Osteocyte (in vitro differentiated cells): Measurements from ENCODE around the gene TGM4. TPM values are rescaled to one million over a fixed set of nuclear protein-coding genes. Genes with fewer than 3 reads are reported as not detected.

Source experiments
- DNase-seq: peaks from one replicate; pipeline ENCODE4 v3.0.0; 2021; ENCODE audit warnings: mixed read lengths; ENCODE audit not compliant: unreplicated experiment; ENCODE audit errors: extremely low spot score
- H3K27ac Mint-ChIP-seq: one replicate; pipeline ENCODE4 v1.8.0; 2021; ENCODE audit warnings: mild to moderate bottlenecking, mixed read lengths; ENCODE audit not compliant: unreplicated experiment
- H3K27me3 Mint-ChIP-seq: one replicate; pipeline ENCODE4 v1.8.0; 2021; ENCODE audit warnings: mixed read lengths; ENCODE audit not compliant: unreplicated experiment
- H3K36me3 Mint-ChIP-seq: one replicate; pipeline ENCODE4 v1.8.0; 2021; ENCODE audit warnings: mixed read lengths; ENCODE audit not compliant: unreplicated experiment
- H3K4me1 Mint-ChIP-seq: one replicate; pipeline ENCODE4 v1.8.0; 2021; ENCODE audit warnings: mixed read lengths; ENCODE audit not compliant: unreplicated experiment
- H3K4me3 Mint-ChIP-seq: one replicate; pipeline ENCODE4 v1.8.0; 2021; ENCODE audit warnings: mild to moderate bottlenecking, moderate library complexity, mixed read lengths; ENCODE audit not compliant: unreplicated experiment
- H3K9me3 Mint-ChIP-seq: one replicate; pipeline ENCODE4 v1.8.0; 2021; ENCODE audit warnings: mixed read lengths; ENCODE audit not compliant: unreplicated experiment
- total RNA-seq: library from RNA; stranded (reverse); gene quantifications from 2 replicates; pipeline ENCODE4 v1.2.1, GENCODE V29; 2021
- TF ChIP-seq, protein P1 (sequence below): fragments of 200-600 bp; sonication (generic); IDR thresholded peaks from 2 replicates; pipeline ENCODE4 v1.5.0; 2021; ENCODE audit warnings: antibody characterized with exemption, mild to moderate bottlenecking, moderate library complexity

Gene TGM4
- total RNA-seq, 1 donor from 2014 or later, result not detected

GRCh38 chr3:44865272-44866035 is 9.0 kb upstream of the TGM4 start:
- Mint-ChIP-seq H3K4me3 (no peak overlapping the region), H3K4me1 (peaks cover 29% of the 10 kb centered on the region), H3K36me3 (peaks cover 15% of the 10 kb centered on the region), H3K9me3 (peaks cover 10% of the 10 kb centered on the region), H3K27ac (no peak overlapping the region), H3K27me3 (no peaks in the 10 kb centered on the region)
- TF ChIP-seq, protein P1, sequence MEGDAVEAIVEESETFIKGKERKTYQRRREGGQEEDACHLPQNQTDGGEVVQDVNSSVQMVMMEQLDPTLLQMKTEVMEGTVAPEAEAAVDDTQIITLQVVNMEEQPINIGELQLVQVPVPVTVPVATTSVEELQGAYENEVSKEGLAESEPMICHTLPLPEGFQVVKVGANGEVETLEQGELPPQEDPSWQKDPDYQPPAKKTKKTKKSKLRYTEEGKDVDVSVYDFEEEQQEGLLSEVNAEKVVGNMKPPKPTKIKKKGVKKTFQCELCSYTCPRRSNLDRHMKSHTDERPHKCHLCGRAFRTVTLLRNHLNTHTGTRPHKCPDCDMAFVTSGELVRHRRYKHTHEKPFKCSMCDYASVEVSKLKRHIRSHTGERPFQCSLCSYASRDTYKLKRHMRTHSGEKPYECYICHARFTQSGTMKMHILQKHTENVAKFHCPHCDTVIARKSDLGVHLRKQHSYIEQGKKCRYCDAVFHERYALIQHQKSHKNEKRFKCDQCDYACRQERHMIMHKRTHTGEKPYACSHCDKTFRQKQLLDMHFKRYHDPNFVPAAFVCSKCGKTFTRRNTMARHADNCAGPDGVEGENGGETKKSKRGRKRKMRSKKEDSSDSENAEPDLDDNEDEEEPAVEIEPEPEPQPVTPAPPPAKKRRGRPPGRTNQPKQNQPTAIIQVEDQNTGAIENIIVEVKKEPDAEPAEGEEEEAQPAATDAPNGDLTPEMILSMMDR, result no peak
- no peak for DNase-seq

- Mint-ChIP-seq H3K27me3 (no peaks in the 10 kb centered on the region), H3K4me3 (no peak overlapping the region), H3K27ac (no peak overlapping the region), H3K9me3 (peaks cover 10% of the 10 kb centered on the region), H3K36me3 (peaks cover 15% of the 10 kb centered on the region), H3K4me1 (peaks cover 20% of the 10 kb centered on the region)
- DNase-seq, result no peak
- TF ChIP-seq, protein P1, result no peak
Measured at GRCh38 chr3:44867421-44868111, 6.8 kb upstream of the TGM4 start.

DNA sequence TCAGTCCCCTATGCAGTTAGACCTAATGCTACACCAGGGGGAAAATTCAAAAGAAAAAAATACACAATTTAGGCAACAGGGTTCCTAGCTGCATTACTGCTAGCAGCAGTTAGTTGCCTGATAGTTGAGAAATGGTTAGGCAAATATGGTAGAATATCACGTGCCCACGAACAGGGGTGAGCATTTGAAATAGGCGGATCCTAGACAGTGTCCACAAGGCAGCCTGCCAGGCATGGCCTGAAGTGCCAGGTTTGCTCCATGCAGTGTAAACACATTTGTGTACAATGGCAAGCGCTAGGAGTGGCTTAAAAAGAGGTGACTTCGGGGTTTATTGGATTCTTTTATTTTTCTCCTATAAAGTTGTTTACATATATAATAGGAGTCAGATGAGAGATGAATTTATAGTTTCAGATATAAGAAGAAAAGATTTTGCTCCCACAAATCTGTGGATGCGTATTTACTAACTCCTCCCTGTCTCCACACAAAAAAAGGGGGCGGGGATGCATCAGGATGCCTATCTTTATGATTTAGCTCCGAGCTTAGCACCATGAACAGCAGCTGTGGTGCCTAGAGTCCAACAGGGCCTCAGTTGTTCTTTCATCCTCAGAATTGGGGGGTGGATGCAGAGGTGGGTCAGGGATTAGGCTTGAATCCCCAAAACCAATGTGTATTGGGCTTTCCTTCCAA is 3.9 kb upstream of the TGM4 start:
- Mint-ChIP-seq H3K9me3 (peaks cover 10% of the 10 kb centered on the region), H3K4me3 (no peak overlapping the region), H3K27ac (no peak overlapping the region), H3K27me3 (no peaks in the 10 kb centered on the region), H3K36me3 (peaks cover 13% of the 10 kb centered on the region), H3K4me1 (no peaks in the 10 kb centered on the region)
- TF ChIP-seq, protein P1, result no peak
- no peak for DNase-seq

DNA sequence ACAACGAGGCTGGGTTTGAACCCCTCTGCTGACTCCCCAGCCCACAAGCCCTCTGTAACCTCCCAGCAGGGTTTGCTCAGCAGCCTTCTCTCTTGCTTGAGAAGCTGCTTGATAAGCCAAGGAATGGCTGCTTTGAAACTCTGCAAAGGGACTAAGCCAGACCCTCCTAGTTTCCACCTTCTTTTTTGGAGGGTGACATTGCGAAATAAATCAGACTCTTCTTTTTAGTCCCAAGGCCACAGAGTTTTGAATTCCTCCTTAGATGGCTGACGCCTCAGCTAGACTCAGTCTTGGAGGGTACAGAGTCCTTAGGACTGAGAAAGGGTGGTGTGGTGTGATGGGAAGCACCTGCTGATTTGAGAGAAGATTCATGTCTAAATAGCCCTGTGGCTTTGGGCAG is 1.2 kb downstream of the TGM4 start:
- H3K27ac Mint-ChIP-seq, result no peak overlapping the region
- H3K4me1 Mint-ChIP-seq, result peaks cover 7% of the 10 kb centered on the region
- no peaks in the 10 kb centered on the region for H3K27me3 Mint-ChIP-seq
- DNase-seq, result no peak
- H3K4me3 Mint-ChIP-seq, result no peak overlapping the region
- TF ChIP-seq, protein P1, result no peak
- H3K9me3 Mint-ChIP-seq, result no peaks in the 10 kb centered on the region
- H3K36me3 Mint-ChIP-seq, result no peaks in the 10 kb centered on the region

DNA sequence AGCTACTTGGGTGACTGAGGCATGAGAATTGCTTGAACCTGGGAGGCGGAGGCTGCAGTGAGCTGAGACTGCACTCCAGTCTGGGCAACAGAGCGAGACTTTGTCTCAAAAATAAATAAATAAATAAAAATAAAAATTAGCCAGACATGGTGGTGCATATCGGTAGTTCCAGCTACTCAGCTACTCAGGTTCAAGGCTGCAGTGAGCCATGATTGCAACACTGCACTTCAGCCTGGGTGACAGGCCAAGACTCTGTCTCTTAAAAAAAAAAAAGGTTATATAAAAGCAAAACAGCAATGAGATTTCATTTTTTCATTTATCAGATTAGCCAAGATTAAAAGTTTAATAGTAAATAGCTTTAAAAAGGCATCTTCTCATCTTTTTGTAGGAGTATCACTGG is 2.9 kb downstream of the TGM4 start:
- no peak overlapping the region for H3K27ac Mint-ChIP-seq
- H3K9me3 Mint-ChIP-seq, result no peaks in the 10 kb centered on the region
- peaks cover 8% of the 10 kb centered on the region for H3K4me1 Mint-ChIP-seq

More for the DNA sequence above, 2.9 kb downstream of the TGM4 start:
- H3K36me3 Mint-ChIP-seq, result no peaks in the 10 kb centered on the region
- no peaks in the 10 kb centered on the region for H3K27me3 Mint-ChIP-seq
- no peak overlapping the region for H3K4me3 Mint-ChIP-seq
- no peak for DNase-seq
- TF ChIP-seq, protein P1, result no peak
